Activated CD4-positive, alpha-beta T cell treated with anti-CD3 and anti-CD28 coated beads, Interleukin-2, Interleukin-4, amounts not matched to agents 100 ng/mL and 50 ng/mL, durations not matched to agents 16 hours and 8 hours (primary cell): ENCODE data around the gene ARNT2.

Experiments used
- DNase-seq: peaks from one replicate; pipeline ENCODE4 v3.0.0-alpha.2; 2020; ENCODE audit warnings: low spot score

ARNT2 gene

GRCh38 chr15:80557441-80558234 lies 153.5 kb downstream of the ARNT2 start:
- DNase-seq: no peak

GRCh38 chr15:80558631-80559319 lies 154.6 kb downstream of the ARNT2 start:
- DNase-seq: no peak

GRCh38 chr15:80559320-80559693 lies 155.1 kb downstream of the ARNT2 start:
- DNase-seq: no peak

- DNase-seq: no peak
Measured at GRCh38 chr15:80559761-80560160, 155.6 kb downstream of the ARNT2 start.

- DNase-seq: no peak
Measured at GRCh38 chr15:80560601-80561400, 156.6 kb downstream of the ARNT2 start.

- no peak for DNase-seq
Measured at GRCh38 chr15:80561500-80561899, 157.3 kb downstream of the ARNT2 start.

GRCh38 chr15:80562033-80562432 lies 157.9 kb downstream of the ARNT2 start:
- no peak for DNase-seq

- no peak for DNase-seq
Measured at GRCh38 chr15:80562846-80563245, 158.7 kb downstream of the ARNT2 start.

GRCh38 chr15:80563372-80563997 lies 159.3 kb downstream of the ARNT2 start:
- no peak for DNase-seq

GRCh38 chr15:80564056-80564455 lies 159.9 kb downstream of the ARNT2 start:
- DNase-seq: no peak

- no peak for DNase-seq
Measured at GRCh38 chr15:80565398-80565797, 161.2 kb downstream of the ARNT2 start.

GRCh38 chr15:80565988-80566387 lies 161.8 kb downstream of the ARNT2 start:
- DNase-seq: no peak

- DNase-seq: peak; percentile 36
Measured at GRCh38 chr15:80567721-80568157, 163.6 kb downstream of the ARNT2 start.

GRCh38 chr15:80568298-80568697 lies 164.1 kb downstream of the ARNT2 start:
- DNase-seq: no peak

GRCh38 chr15:80568876-80569605 lies 164.9 kb downstream of the ARNT2 start:
- DNase-seq: no peak

- DNase-seq: no peak
Measured at GRCh38 chr15:80569656-80570055, 165.5 kb downstream of the ARNT2 start.

- DNase-seq: no peak
Measured at GRCh38 chr15:80570553-80570952, 166.4 kb downstream of the ARNT2 start.

- DNase-seq: no peak
Measured at GRCh38 chr15:80572337-80572736, 168.2 kb downstream of the ARNT2 start.

- no peak for DNase-seq
Measured at GRCh38 chr15:80573606-80574005, 169.4 kb downstream of the ARNT2 start.

GRCh38 chr15:80574590-80574989 lies 170.4 kb downstream of the ARNT2 start:
- no peak for DNase-seq

- DNase-seq: no peak
Measured at GRCh38 chr15:80576519-80577090, 172.4 kb downstream of the ARNT2 start.
